Measurements from ENCODE around the gene PGK1. TPM values are rescaled to one million over a fixed set of nuclear protein-coding genes. Genes with fewer than 3 reads are reported as not detected.

Gene PGK1
- total RNA-seq, 1 experiment from 2014 or later: 492 TPM

DNA sequence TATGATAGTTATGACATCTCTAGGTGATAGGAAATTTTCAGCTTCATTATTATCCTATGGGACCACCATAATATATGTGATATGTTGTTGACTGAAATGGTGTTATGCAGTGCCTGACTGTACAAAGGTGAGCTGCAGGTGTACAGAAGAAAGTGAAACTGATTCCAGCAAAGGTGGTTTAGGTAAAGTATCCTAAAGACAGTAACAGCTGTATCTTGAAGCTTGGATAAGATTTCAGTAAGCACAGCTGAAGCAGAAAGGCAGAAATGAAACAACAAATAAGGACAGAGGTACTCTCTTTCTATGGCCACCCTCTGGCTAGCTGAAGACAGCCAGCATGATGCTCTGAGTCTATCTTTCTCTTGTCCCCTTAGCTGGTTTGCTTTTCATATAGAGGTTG lies 30.0 kb upstream of the PGK1 start:
- Histone ChIP-seq H2AFZ (ENCODE audit: low read depth, low read length, poor library complexity, severe bottlenecking) (no peak overlapping the region), H3K27ac (ENCODE audit: low read depth, low read length) (no peak overlapping the region), H3K27me3 (ENCODE audit: insufficient read depth, low read length) (no peaks in the 10 kb centered on the region), H4K20me1 (ENCODE audit: insufficient read depth) (no peaks in the 10 kb centered on the region), H3K4me3 (replicated peaks in 1 of 2; ENCODE audit: low read depth in 1 of 2, low read length in 2 of 2) (no peak overlapping the region), H3K9me3 (ENCODE audit: control insufficient read depth in 1 of 2, insufficient read depth in 1 of 2, low read depth in 1 of 2, low read length in 2 of 2) (no peaks in the 10 kb centered on the region), H3K4me2 (ENCODE audit: low read length) (no peak overlapping the region), H3K9me2 (ENCODE audit: insufficient read depth) (no peaks in the 10 kb centered on the region), H3K4me1 (ENCODE audit: control insufficient read depth in 1 of 2, insufficient read depth in 2 of 2, low read length in 2 of 2) (peaks cover 5 to 11% of the 10 kb centered on the region in 2 experiments), H3K36me3 (ENCODE audit: control insufficient read depth in 1 of 2, insufficient read depth in 2 of 2, low read length in 2 of 2) (no peaks in the 10 kb centered on the region), H3K9ac (ENCODE audit: low read length) (no peak overlapping the region), H3K79me2 (ENCODE audit: insufficient read depth, low read length) (no peaks in the 10 kb centered on the region)
- ChIA-PET POLR2A (no interaction called here), CTCF (no interaction called here), RAD21 (ENCODE audit: low non-redundant PET in 1 of 2, low total read pairs in 2 of 2, uncharacterized antibody in 2 of 2, unreplicated experiment in 2 of 2) (no interaction called here)
- intact Hi-C loops (cut with micrococcal nuclease): no loop called here
- no TSS peak for BruUV-seq (replicated peaks)
- no peak for TF ChIP-seq JUND (IDR thresholded peaks at IDR 0.05)
- no peak for TF ChIP-seq FOSL1 (IDR thresholded peaks at IDR 0.05; ENCODE audit: low read depth)
- TF ChIP-seq CEBPB (IDR thresholded peaks at IDR 0.05; ENCODE audit: low read depth): no peak
- TF ChIP-seq, protein P1, sequence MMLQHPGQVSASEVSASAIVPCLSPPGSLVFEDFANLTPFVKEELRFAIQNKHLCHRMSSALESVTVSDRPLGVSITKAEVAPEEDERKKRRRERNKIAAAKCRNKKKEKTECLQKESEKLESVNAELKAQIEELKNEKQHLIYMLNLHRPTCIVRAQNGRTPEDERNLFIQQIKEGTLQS (IDR thresholded peaks at IDR 0.05): no peak
- TF ChIP-seq EZH2phosphoT487 (IDR thresholded peaks at IDR 0.05; ENCODE audit: borderline replicate concordance): no peak
- no peak for TF ChIP-seq SIN3A (IDR thresholded peaks at IDR 0.05; ENCODE audit: low read depth)
- TF ChIP-seq, protein P2, sequence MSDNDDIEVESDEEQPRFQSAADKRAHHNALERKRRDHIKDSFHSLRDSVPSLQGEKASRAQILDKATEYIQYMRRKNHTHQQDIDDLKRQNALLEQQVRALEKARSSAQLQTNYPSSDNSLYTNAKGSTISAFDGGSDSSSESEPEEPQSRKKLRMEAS (IDR thresholded peaks at IDR 0.05): no peak
- no peak for TF ChIP-seq ZFX (IDR thresholded peaks at IDR 0.05)
- TF ChIP-seq, protein P3, sequence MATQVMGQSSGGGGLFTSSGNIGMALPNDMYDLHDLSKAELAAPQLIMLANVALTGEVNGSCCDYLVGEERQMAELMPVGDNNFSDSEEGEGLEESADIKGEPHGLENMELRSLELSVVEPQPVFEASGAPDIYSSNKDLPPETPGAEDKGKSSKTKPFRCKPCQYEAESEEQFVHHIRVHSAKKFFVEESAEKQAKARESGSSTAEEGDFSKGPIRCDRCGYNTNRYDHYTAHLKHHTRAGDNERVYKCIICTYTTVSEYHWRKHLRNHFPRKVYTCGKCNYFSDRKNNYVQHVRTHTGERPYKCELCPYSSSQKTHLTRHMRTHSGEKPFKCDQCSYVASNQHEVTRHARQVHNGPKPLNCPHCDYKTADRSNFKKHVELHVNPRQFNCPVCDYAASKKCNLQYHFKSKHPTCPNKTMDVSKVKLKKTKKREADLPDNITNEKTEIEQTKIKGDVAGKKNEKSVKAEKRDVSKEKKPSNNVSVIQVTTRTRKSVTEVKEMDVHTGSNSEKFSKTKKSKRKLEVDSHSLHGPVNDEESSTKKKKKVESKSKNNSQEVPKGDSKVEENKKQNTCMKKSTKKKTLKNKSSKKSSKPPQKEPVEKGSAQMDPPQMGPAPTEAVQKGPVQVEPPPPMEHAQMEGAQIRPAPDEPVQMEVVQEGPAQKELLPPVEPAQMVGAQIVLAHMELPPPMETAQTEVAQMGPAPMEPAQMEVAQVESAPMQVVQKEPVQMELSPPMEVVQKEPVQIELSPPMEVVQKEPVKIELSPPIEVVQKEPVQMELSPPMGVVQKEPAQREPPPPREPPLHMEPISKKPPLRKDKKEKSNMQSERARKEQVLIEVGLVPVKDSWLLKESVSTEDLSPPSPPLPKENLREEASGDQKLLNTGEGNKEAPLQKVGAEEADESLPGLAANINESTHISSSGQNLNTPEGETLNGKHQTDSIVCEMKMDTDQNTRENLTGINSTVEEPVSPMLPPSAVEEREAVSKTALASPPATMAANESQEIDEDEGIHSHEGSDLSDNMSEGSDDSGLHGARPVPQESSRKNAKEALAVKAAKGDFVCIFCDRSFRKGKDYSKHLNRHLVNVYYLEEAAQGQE (IDR thresholded peaks at IDR 0.05; ENCODE audit: low read depth): no peak
- TF ChIP-seq, protein P4, sequence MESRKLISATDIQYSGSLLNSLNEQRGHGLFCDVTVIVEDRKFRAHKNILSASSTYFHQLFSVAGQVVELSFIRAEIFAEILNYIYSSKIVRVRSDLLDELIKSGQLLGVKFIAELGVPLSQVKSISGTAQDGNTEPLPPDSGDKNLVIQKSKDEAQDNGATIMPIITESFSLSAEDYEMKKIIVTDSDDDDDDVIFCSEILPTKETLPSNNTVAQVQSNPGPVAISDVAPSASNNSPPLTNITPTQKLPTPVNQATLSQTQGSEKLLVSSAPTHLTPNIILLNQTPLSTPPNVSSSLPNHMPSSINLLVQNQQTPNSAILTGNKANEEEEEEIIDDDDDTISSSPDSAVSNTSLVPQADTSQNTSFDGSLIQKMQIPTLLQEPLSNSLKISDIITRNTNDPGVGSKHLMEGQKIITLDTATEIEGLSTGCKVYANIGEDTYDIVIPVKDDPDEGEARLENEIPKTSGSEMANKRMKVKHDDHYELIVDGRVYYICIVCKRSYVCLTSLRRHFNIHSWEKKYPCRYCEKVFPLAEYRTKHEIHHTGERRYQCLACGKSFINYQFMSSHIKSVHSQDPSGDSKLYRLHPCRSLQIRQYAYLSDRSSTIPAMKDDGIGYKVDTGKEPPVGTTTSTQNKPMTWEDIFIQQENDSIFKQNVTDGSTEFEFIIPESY (IDR thresholded peaks at IDR 0.05; ENCODE audit: extremely low read depth, insufficient replicate concordance, low read length): no peak
- TF ChIP-seq SP1 (IDR thresholded peaks at IDR 0.05; ENCODE audit: low read depth): no peak
- no peak for TF ChIP-seq ZNF274 (IDR thresholded peaks at IDR 0.05; ENCODE audit: low read depth, low read length)
- no peak for TF ChIP-seq TCF7L2 (IDR thresholded peaks at IDR 0.05; ENCODE audit: borderline replicate concordance, extremely low read depth, insufficient read depth, insufficient read length)
- no peak for TF ChIP-seq RAD21 (IDR thresholded peaks at IDR 0.05; ENCODE audit: low read depth)
- TF ChIP-seq EZH2 (IDR thresholded peaks at IDR 0.05): no peak
- TF ChIP-seq POLR2AphosphoS5 (IDR thresholded peaks at IDR 0.05; ENCODE audit: low read depth, low read length): no peak
- no peak for TF ChIP-seq ELF1 (IDR thresholded peaks at IDR 0.05; ENCODE audit: borderline replicate concordance, low read depth)
- TF ChIP-seq EGR1 (IDR thresholded peaks at IDR 0.05; ENCODE audit: low read depth): no peak
- no peak for ATAC-seq
- DNase-seq (ENCODE audit: low read depth, low spot score): no peak
